Fibroblast of lung (primary cell): ENCODE measurements around the gene NKAIN2.

Source experiments
- CTCF ChIP-seq, 2 donors: IDR thresholded peaks in 1 of 2; conservative IDR thresholded peaks in 1 of 2; 1 replicate in 1 of 2; 2 replicates in 1 of 2; pipeline ENCODE4 v1.5.1; 2011 to 2012; ENCODE audit warnings: low read length in 2 of 2, control low read depth in 1 of 2, inconsistent platforms in 1 of 2, low read depth in 1 of 2, mild to moderate bottlenecking in 1 of 2
- EZH2 ChIP-seq: IDR thresholded peaks from 2 replicates; pipeline ENCODE4 v1.5.1; 2012; ENCODE audit warnings: low read length, control low read depth, mild to moderate bottlenecking; ENCODE audit errors: missing control alignments

GRCh38 chr6:124714728-124715127 is 911.1 kb downstream of the NKAIN2 start:
- TF ChIP-seq CTCF (conservative IDR thresholded peaks at IDR 0.05 in 1 of 2, IDR thresholded peaks at IDR 0.05 in 1 of 2; ENCODE audit: low read depth in 1 of 2, low read length in 2 of 2) = no peak
- TF ChIP-seq EZH2 = no peak
